Dermis microvascular lymphatic vessel endothelial cell (primary cell): ENCODE data around the gene MAML3. TPM values are rescaled to one million over a fixed set of nuclear protein-coding genes. Genes with fewer than 3 reads are reported as not detected.

ENCODE experiments used
- DNase-seq, 2 donors: peaks; one replicate each; pipeline versions ENCODE4 v3.0.0 to v3.0.0-alpha.2; 2010; ENCODE audit warnings: low read depth in 2 of 2
- total RNA-seq: library from RNA; depleted of rRNA; stranded (reverse); fragments of >200 nt; gene quantifications from 2 replicates; pipeline ENCODE4 v1.2.1, GENCODE V29; 2014

The MAML3 gene
- total RNA-seq = 4.4 TPM in 2 replicates

GRCh38 chr4:140153718-140154571 is at the start of gene MAML3:
Gene MAML3 (minus strand): TSS chr4:140154184. CDS start chr4:140153327, 857 bp downstream.
- DNase-seq = peak; percentile 89 to 98

GRCh38 chr4:140198942-140199341 is 45.0 kb upstream of the MAML3 start:
- DNase-seq = no peak

- DNase-seq = no peak
These were observed 41.8 kb upstream of the MAML3 start for GRCh38 chr4:140195806-140196205.

- no peak for DNase-seq
These were observed 35.8 kb upstream of the MAML3 start for GRCh38 chr4:140189805-140190204.

GRCh38 chr4:140188975-140189374 is 35.0 kb upstream of the MAML3 start:
- peak in 1 of 2 donors; percentile 82 for DNase-seq

GRCh38 chr4:140187316-140187695 is 33.3 kb upstream of the MAML3 start:
- DNase-seq = no peak

- DNase-seq = peak in 1 of 2 donors; percentile 75
These were observed 32.8 kb upstream of the MAML3 start for GRCh38 chr4:140186651-140187315.

- no peak for DNase-seq
These were observed 32.1 kb upstream of the MAML3 start for GRCh38 chr4:140186082-140186438.

- no peak for DNase-seq
These were observed 31.6 kb upstream of the MAML3 start for GRCh38 chr4:140185412-140186081.

GRCh38 chr4:140183270-140183669 is 29.3 kb upstream of the MAML3 start:
- DNase-seq = no peak

GRCh38 chr4:140180577-140180976 is 26.6 kb upstream of the MAML3 start:
- no peak for DNase-seq

GRCh38 chr4:140176735-140177134 is 22.8 kb upstream of the MAML3 start:
- peak in 1 of 2 donors; percentile 41 for DNase-seq

- no peak for DNase-seq
These were observed 20.6 kb upstream of the MAML3 start for GRCh38 chr4:140174543-140174942.

- DNase-seq = no peak
These were observed 19.0 kb upstream of the MAML3 start for GRCh38 chr4:140172960-140173359.

- DNase-seq = no peak
These were observed 16.3 kb upstream of the MAML3 start for GRCh38 chr4:140170299-140170698.

- no peak for DNase-seq
These were observed 15.0 kb upstream of the MAML3 start for GRCh38 chr4:140168936-140169335.

- DNase-seq = no peak
These were observed 14.5 kb upstream of the MAML3 start for GRCh38 chr4:140168474-140168873.

GRCh38 chr4:140163029-140163810 is 9.2 kb upstream of the MAML3 start:
- peak in 1 of 2 donors; percentile 80 for DNase-seq

GRCh38 chr4:140162596-140162995 is 8.6 kb upstream of the MAML3 start:
- peak in 1 of 2 donors; percentile 37 for DNase-seq

GRCh38 chr4:140158365-140159030 is 4.5 kb upstream of the MAML3 start:
- peak in 1 of 2 donors; percentile 50 for DNase-seq

GRCh38 chr4:140157341-140157740 is 3.4 kb upstream of the MAML3 start:
- no peak for DNase-seq
